ENCODE measurements around the gene ZNF776.

ZNF776 gene

GRCh38 chr19:57747472-57747807 lies 825 bp downstream of the ZNF776 start:
- H3K27me3 ChIP-seq (ENCODE audit: control insufficient read depth in 1 of 2, insufficient read depth in 2 of 2, low read length in 2 of 2): no peaks in the 10 kb centered on the region
- peaks cover 15% of the 10 kb centered on the region for H3K4me1 ChIP-seq (ENCODE audit: insufficient read depth, low read length)
- H3K4me3 ChIP-seq (ENCODE audit: low read depth in 1 of 2, low read length in 2 of 2): peak overlapping the region; percentile 63 to 81
- no peak overlapping the region for H3K27ac ChIP-seq (ENCODE audit: low read depth, low read length)
- peak overlapping the region; percentile 83 for H3K9ac ChIP-seq (ENCODE audit: low read length)
- peaks cover 41% of the 10 kb centered on the region for H3K9me3 ChIP-seq (ENCODE audit: low read length)
- peaks cover 42% of the 10 kb centered on the region for H3K36me3 ChIP-seq (ENCODE audit: insufficient read depth, low read length)

- no peak overlapping the region for H3K9ac ChIP-seq (ENCODE audit: low read length)
- H3K27ac ChIP-seq (ENCODE audit: low read depth, low read length): no peak overlapping the region
- H3K4me3 ChIP-seq (ENCODE audit: low read depth in 1 of 2, low read length in 2 of 2): peak overlapping the region in 1 of 2 donors; percentile 81
- peaks cover 48% of the 10 kb centered on the region for H3K36me3 ChIP-seq (ENCODE audit: insufficient read depth, low read length)
- peaks cover 15% of the 10 kb centered on the region for H3K4me1 ChIP-seq (ENCODE audit: insufficient read depth, low read length)
- no peaks in the 10 kb centered on the region for H3K27me3 ChIP-seq (ENCODE audit: control insufficient read depth in 1 of 2, insufficient read depth in 2 of 2, low read length in 2 of 2)
- peaks cover 46% of the 10 kb centered on the region for H3K9me3 ChIP-seq (ENCODE audit: low read length)
These were observed 1.4 kb downstream of the ZNF776 start for GRCh38 chr19:57748029-57748428.

GRCh38 chr19:57754091-57754673 lies 7.6 kb downstream of the ZNF776 start:
- peak overlapping the region in 1 of 2 donors; percentile 38 for H3K4me3 ChIP-seq (ENCODE audit: low read depth in 1 of 2, low read length in 2 of 2)
- no peaks in the 10 kb centered on the region for H3K4me1 ChIP-seq (ENCODE audit: insufficient read depth, low read length)
- no peak overlapping the region for H3K9ac ChIP-seq (ENCODE audit: low read length)
- peaks cover 96% of the 10 kb centered on the region for H3K36me3 ChIP-seq (ENCODE audit: insufficient read depth, low read length)
- H3K27ac ChIP-seq (ENCODE audit: low read depth, low read length): no peak overlapping the region
- H3K9me3 ChIP-seq (ENCODE audit: low read length): peaks cover 68% of the 10 kb centered on the region
- no peaks in the 10 kb centered on the region for H3K27me3 ChIP-seq (ENCODE audit: control insufficient read depth in 1 of 2, insufficient read depth in 2 of 2, low read length in 2 of 2)

- Histone ChIP-seq H3K27me3 (ENCODE audit: control insufficient read depth in 1 of 2, insufficient read depth in 2 of 2, low read length in 2 of 2) (no peaks in the 10 kb centered on the region), H3K36me3 (ENCODE audit: insufficient read depth, low read length) (peaks cover 95% of the 10 kb centered on the region), H3K4me3 (ENCODE audit: low read depth in 1 of 2, low read length in 2 of 2) (peak overlapping the region in 1 of 2 donors; percentile 38), H3K4me1 (ENCODE audit: insufficient read depth, low read length) (no peaks in the 10 kb centered on the region), H3K9ac (ENCODE audit: low read length) (no peak overlapping the region), H3K27ac (ENCODE audit: low read depth, low read length) (no peak overlapping the region), H3K9me3 (ENCODE audit: low read length) (peaks cover 60% of the 10 kb centered on the region)
These were observed 8.4 kb downstream of the ZNF776 start for GRCh38 chr19:57755031-57755430.

- Histone ChIP-seq H3K9ac (ENCODE audit: low read length) (no peak overlapping the region), H3K36me3 (ENCODE audit: insufficient read depth, low read length) (peaks cover 84% of the 10 kb centered on the region), H3K27ac (ENCODE audit: low read depth, low read length) (no peak overlapping the region), H3K9me3 (ENCODE audit: low read length) (peaks cover 43% of the 10 kb centered on the region), H3K4me3 (ENCODE audit: low read depth in 1 of 2, low read length in 2 of 2) (no peak overlapping the region), H3K27me3 (ENCODE audit: control insufficient read depth in 1 of 2, insufficient read depth in 2 of 2, low read length in 2 of 2) (no peaks in the 10 kb centered on the region), H3K4me1 (ENCODE audit: insufficient read depth, low read length) (no peaks in the 10 kb centered on the region)
These were observed 11.3 kb downstream of the ZNF776 start for GRCh38 chr19:57757941-57758340.

GRCh38 chr19:57759096-57759495 lies 12.5 kb downstream of the ZNF776 start:
- Histone ChIP-seq H3K9me3 (ENCODE audit: low read length) (peaks cover 31% of the 10 kb centered on the region), H3K36me3 (ENCODE audit: insufficient read depth, low read length) (peaks cover 73% of the 10 kb centered on the region), H3K4me1 (ENCODE audit: insufficient read depth, low read length) (no peaks in the 10 kb centered on the region), H3K9ac (ENCODE audit: low read length) (no peak overlapping the region), H3K27me3 (ENCODE audit: control insufficient read depth in 1 of 2, insufficient read depth in 2 of 2, low read length in 2 of 2) (no peaks in the 10 kb centered on the region), H3K4me3 (ENCODE audit: low read depth in 1 of 2, low read length in 2 of 2) (no peak overlapping the region), H3K27ac (ENCODE audit: low read depth, low read length) (no peak overlapping the region)

GRCh38 chr19:57769345-57770131 lies 22.9 kb downstream of the ZNF776 start, which contains the start of gene ZNF586:
ZNF586 (plus strand) TSS chr19:57769676; CDS start chr19:57769843, 167 bp downstream.
- H3K4me1 ChIP-seq (ENCODE audit: insufficient read depth, low read length): peaks cover 11% of the 10 kb centered on the region
- peaks cover 19% of the 10 kb centered on the region for H3K36me3 ChIP-seq (ENCODE audit: insufficient read depth, low read length)
- H3K27me3 ChIP-seq (ENCODE audit: control insufficient read depth in 1 of 2, insufficient read depth in 2 of 2, low read length in 2 of 2): no peaks in the 10 kb centered on the region
- peak within 1 kb of the TSS; percentile 73 for H3K27ac ChIP-seq (ENCODE audit: low read depth, low read length)
- peaks cover 4% of the 10 kb centered on the region for H3K9me3 ChIP-seq (ENCODE audit: low read length)
- peak within 1 kb of the TSS; percentile 71 for H3K4me3 ChIP-seq (ENCODE audit: low read depth in 1 of 2, low read length in 2 of 2)
- H3K9ac ChIP-seq (ENCODE audit: low read length): no peak within 1 kb of the TSS

- Histone ChIP-seq H3K9ac (ENCODE audit: low read length) (no peak overlapping the region), H3K4me1 (ENCODE audit: insufficient read depth, low read length) (peaks cover 11% of the 10 kb centered on the region), H3K27ac (ENCODE audit: low read depth, low read length) (no peak overlapping the region), H3K27me3 (ENCODE audit: control insufficient read depth in 1 of 2, insufficient read depth in 2 of 2, low read length in 2 of 2) (no peaks in the 10 kb centered on the region), H3K4me3 (ENCODE audit: low read depth in 1 of 2, low read length in 2 of 2) (peak overlapping the region in 1 of 2 donors; percentile 71), H3K9me3 (ENCODE audit: low read length) (peaks cover 10% of the 10 kb centered on the region), H3K36me3 (ENCODE audit: insufficient read depth, low read length) (peaks cover 24% of the 10 kb centered on the region)
These were observed 24.8 kb downstream of the ZNF776 start for GRCh38 chr19:57771417-57771816.

GRCh38 chr19:57773488-57773887 lies 26.9 kb downstream of the ZNF776 start:
- no peak overlapping the region for H3K27ac ChIP-seq (ENCODE audit: low read depth, low read length)
- H3K9me3 ChIP-seq (ENCODE audit: low read length): peaks cover 15% of the 10 kb centered on the region
- H3K9ac ChIP-seq (ENCODE audit: low read length): no peak overlapping the region
- H3K4me1 ChIP-seq (ENCODE audit: insufficient read depth, low read length): peaks cover 11% of the 10 kb centered on the region
- H3K4me3 ChIP-seq (ENCODE audit: low read depth in 1 of 2, low read length in 2 of 2): no peak overlapping the region
- peaks cover 40% of the 10 kb centered on the region for H3K36me3 ChIP-seq (ENCODE audit: insufficient read depth, low read length)
- no peaks in the 10 kb centered on the region for H3K27me3 ChIP-seq (ENCODE audit: control insufficient read depth in 1 of 2, insufficient read depth in 2 of 2, low read length in 2 of 2)

- H3K9ac ChIP-seq (ENCODE audit: low read length): no peak overlapping the region
- H3K27me3 ChIP-seq (ENCODE audit: control insufficient read depth in 1 of 2, insufficient read depth in 2 of 2, low read length in 2 of 2): no peaks in the 10 kb centered on the region
- H3K9me3 ChIP-seq (ENCODE audit: low read length): peaks cover 30% of the 10 kb centered on the region
- H3K4me3 ChIP-seq (ENCODE audit: low read depth in 1 of 2, low read length in 2 of 2): no peak overlapping the region
- no peak overlapping the region for H3K27ac ChIP-seq (ENCODE audit: low read depth, low read length)
- peaks cover 54% of the 10 kb centered on the region for H3K36me3 ChIP-seq (ENCODE audit: insufficient read depth, low read length)
- H3K4me1 ChIP-seq (ENCODE audit: insufficient read depth, low read length): no peaks in the 10 kb centered on the region
These were observed 30.2 kb downstream of the ZNF776 start for GRCh38 chr19:57776764-57777296.

- Histone ChIP-seq H3K27ac (ENCODE audit: low read depth, low read length) (no peak overlapping the region), H3K9me3 (ENCODE audit: low read length) (peaks cover 30% of the 10 kb centered on the region), H3K27me3 (ENCODE audit: control insufficient read depth in 1 of 2, insufficient read depth in 2 of 2, low read length in 2 of 2) (no peaks in the 10 kb centered on the region), H3K4me3 (ENCODE audit: low read depth in 1 of 2, low read length in 2 of 2) (peak overlapping the region in 1 of 2 donors; percentile 1), H3K9ac (ENCODE audit: low read length) (no peak overlapping the region), H3K36me3 (ENCODE audit: insufficient read depth, low read length) (peaks cover 48% of the 10 kb centered on the region), H3K4me1 (ENCODE audit: insufficient read depth, low read length) (no peaks in the 10 kb centered on the region)
These were observed 31.7 kb downstream of the ZNF776 start for GRCh38 chr19:57778336-57778735.

Data from muscle layer of colon (tissue), 2 donors.